ENCODE measurements around the gene AJAP1. TPM values are rescaled to one million over a fixed set of nuclear protein-coding genes. Genes with fewer than 3 reads are reported as not detected.

AJAP1 gene
- polyA plus RNA-seq, 1 donor from 2014 or later: 7.9 TPM

GRCh38 chr1:4754816-4755215 is 100.4 kb downstream of the AJAP1 start:
- TF ChIP-seq EP300 (conservative IDR thresholded peaks at IDR 0.05; ENCODE audit: poor library complexity, severe bottlenecking): no peak
- no peak for TF ChIP-seq MXI1 (conservative IDR thresholded peaks at IDR 0.05; ENCODE audit: poor library complexity, severe bottlenecking)
- no peak for TF ChIP-seq SMC3 (conservative IDR thresholded peaks at IDR 0.05; ENCODE audit: poor library complexity)
- TF ChIP-seq RAD21 (conservative IDR thresholded peaks at IDR 0.05): no peak
- TF ChIP-seq CTCF (IDR thresholded peaks at IDR 0.05; ENCODE audit: poor library complexity, severe bottlenecking): no peak
- TF ChIP-seq, protein P1, sequence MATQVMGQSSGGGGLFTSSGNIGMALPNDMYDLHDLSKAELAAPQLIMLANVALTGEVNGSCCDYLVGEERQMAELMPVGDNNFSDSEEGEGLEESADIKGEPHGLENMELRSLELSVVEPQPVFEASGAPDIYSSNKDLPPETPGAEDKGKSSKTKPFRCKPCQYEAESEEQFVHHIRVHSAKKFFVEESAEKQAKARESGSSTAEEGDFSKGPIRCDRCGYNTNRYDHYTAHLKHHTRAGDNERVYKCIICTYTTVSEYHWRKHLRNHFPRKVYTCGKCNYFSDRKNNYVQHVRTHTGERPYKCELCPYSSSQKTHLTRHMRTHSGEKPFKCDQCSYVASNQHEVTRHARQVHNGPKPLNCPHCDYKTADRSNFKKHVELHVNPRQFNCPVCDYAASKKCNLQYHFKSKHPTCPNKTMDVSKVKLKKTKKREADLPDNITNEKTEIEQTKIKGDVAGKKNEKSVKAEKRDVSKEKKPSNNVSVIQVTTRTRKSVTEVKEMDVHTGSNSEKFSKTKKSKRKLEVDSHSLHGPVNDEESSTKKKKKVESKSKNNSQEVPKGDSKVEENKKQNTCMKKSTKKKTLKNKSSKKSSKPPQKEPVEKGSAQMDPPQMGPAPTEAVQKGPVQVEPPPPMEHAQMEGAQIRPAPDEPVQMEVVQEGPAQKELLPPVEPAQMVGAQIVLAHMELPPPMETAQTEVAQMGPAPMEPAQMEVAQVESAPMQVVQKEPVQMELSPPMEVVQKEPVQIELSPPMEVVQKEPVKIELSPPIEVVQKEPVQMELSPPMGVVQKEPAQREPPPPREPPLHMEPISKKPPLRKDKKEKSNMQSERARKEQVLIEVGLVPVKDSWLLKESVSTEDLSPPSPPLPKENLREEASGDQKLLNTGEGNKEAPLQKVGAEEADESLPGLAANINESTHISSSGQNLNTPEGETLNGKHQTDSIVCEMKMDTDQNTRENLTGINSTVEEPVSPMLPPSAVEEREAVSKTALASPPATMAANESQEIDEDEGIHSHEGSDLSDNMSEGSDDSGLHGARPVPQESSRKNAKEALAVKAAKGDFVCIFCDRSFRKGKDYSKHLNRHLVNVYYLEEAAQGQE (IDR thresholded peaks at IDR 0.05; ENCODE audit: borderline replicate concordance): no peak
- TF ChIP-seq EZH2 (IDR thresholded peaks at IDR 0.05; ENCODE audit: borderline replicate concordance, insufficient read depth, low read length, poor library complexity, severe bottlenecking): no peak
- TF ChIP-seq POLR2AphosphoS5 (IDR thresholded peaks at IDR 0.05): no peak
- Histone ChIP-seq H2AFZ (ENCODE audit: low read depth, low read length) (no peak overlapping the region), H3F3A (ENCODE audit: insufficient read depth, low read length, poor library complexity, severe bottlenecking) (no peaks in the 10 kb centered on the region), H3K27me3 (ENCODE audit: insufficient read depth, low read depth, low read length) (no peaks in the 10 kb centered on the region), H3K27ac (ENCODE audit: low read length) (no peak overlapping the region), H3K9ac (ENCODE audit: low read length) (no peak overlapping the region), H3K4me2 (ENCODE audit: low read length) (no peak overlapping the region), H3K79me2 (replicated peaks; ENCODE audit: insufficient read depth, low read length) (no peaks in the 10 kb centered on the region), H3K9me2 (ENCODE audit: insufficient read depth, low read length) (no peaks in the 10 kb centered on the region), H3K36me3 (ENCODE audit: insufficient read depth, low read length) (no peaks in the 10 kb centered on the region), H3K9me3 (ENCODE audit: low read length) (peaks cover 7% of the 10 kb centered on the region), H4K20me1 (ENCODE audit: insufficient read depth) (no peaks in the 10 kb centered on the region), H3K4me3 (ENCODE audit: low read length) (no peak overlapping the region)

DNA sequence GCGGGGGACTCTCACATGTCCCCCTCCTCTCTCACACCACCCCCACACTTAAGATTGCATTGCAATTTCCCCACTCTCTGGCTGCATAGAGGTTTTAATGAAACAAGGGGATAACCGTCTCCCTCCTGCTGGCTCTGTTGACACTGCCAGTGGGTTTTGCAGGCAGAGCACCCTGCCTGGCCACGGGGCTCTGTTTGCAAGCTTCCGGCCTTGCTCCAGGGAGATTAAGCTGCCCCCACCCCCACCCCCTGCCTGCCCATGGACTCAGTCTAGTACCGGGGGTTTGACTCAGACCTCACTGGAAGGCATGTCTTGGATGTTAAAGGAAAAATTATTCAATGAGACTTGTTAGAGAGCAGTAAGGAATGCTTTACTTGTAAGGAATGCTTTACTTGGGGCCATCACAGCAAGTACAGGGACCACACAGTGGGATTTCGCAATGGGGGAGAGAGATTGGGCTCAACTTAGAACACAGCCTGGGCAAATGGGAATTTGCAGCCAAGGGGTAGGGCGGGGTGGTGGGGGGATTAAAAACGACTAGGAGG is 101.0 kb downstream of the AJAP1 start:
- Histone ChIP-seq H3K27me3 (ENCODE audit: insufficient read depth, low read depth, low read length) (no peaks in the 10 kb centered on the region), H3K4me2 (ENCODE audit: low read length) (no peak overlapping the region), H3K9ac (ENCODE audit: low read length) (no peak overlapping the region), H3K9me2 (ENCODE audit: insufficient read depth, low read length) (no peaks in the 10 kb centered on the region), H3F3A (ENCODE audit: insufficient read depth, low read length, poor library complexity, severe bottlenecking) (no peaks in the 10 kb centered on the region), H3K27ac (ENCODE audit: low read length) (no peak overlapping the region), H2AFZ (ENCODE audit: low read depth, low read length) (no peak overlapping the region), H3K36me3 (ENCODE audit: insufficient read depth, low read length) (no peaks in the 10 kb centered on the region), H3K9me3 (ENCODE audit: low read length) (peaks cover 7% of the 10 kb centered on the region), H4K20me1 (ENCODE audit: insufficient read depth) (no peaks in the 10 kb centered on the region), H3K79me2 (replicated peaks; ENCODE audit: insufficient read depth, low read length) (no peaks in the 10 kb centered on the region), H3K4me3 (ENCODE audit: low read length) (no peak overlapping the region)
- TF ChIP-seq EP300 (conservative IDR thresholded peaks at IDR 0.05; ENCODE audit: poor library complexity, severe bottlenecking) (no peak), EZH2 (IDR thresholded peaks at IDR 0.05; ENCODE audit: borderline replicate concordance, insufficient read depth, low read length, poor library complexity, severe bottlenecking) (no peak)

Data from neural cell (in vitro differentiated cells).